DMS114 treated with DMSO at 0.1 percent for 48 hours (cell line): ENCODE measurements around the gene TMPRSS6.

ENCODE experiments used
- DNase-seq: peaks from one replicate; lab custom pipeline; 2025; ENCODE audit not compliant: unreplicated experiment; lab: John Stamatoyannopoulos, UW

TMPRSS6 gene

GRCh38 chr22:37140686-37141323 is 31.3 kb upstream of the TMPRSS6 start:
- DNase-seq: no peak

GRCh38 chr22:37139762-37140161 is 30.2 kb upstream of the TMPRSS6 start:
- DNase-seq: no peak

GRCh38 chr22:37138849-37139561 is 29.5 kb upstream of the TMPRSS6 start:
- no peak for DNase-seq

GRCh38 chr22:37137903-37138665 is 28.6 kb upstream of the TMPRSS6 start:
- DNase-seq: no peak

GRCh38 chr22:37137131-37137530 is 27.6 kb upstream of the TMPRSS6 start:
- no peak for DNase-seq

- no peak for DNase-seq
These were observed 25.5 kb upstream of the TMPRSS6 start for GRCh38 chr22:37135023-37135422.

GRCh38 chr22:37133304-37134018 is 23.9 kb upstream of the TMPRSS6 start:
- DNase-seq: no peak

- DNase-seq: no peak
These were observed 23.3 kb upstream of the TMPRSS6 start for GRCh38 chr22:37132773-37133172.

- no peak for DNase-seq
These were observed 20.4 kb upstream of the TMPRSS6 start for GRCh38 chr22:37129866-37130441.

GRCh38 chr22:37128555-37129281 is 19.2 kb upstream of the TMPRSS6 start:
- no peak for DNase-seq

- DNase-seq: no peak
These were observed 17.9 kb upstream of the TMPRSS6 start for GRCh38 chr22:37127350-37127878.

GRCh38 chr22:37126882-37127281 is 17.4 kb upstream of the TMPRSS6 start:
- DNase-seq: no peak

GRCh38 chr22:37126383-37126782 is 16.9 kb upstream of the TMPRSS6 start:
- no peak for DNase-seq

- DNase-seq: no peak
These were observed 14.1 kb upstream of the TMPRSS6 start for GRCh38 chr22:37123649-37124048.

GRCh38 chr22:37122598-37123180 is 13.2 kb upstream of the TMPRSS6 start:
- no peak for DNase-seq

- DNase-seq: no peak
These were observed 12.5 kb upstream of the TMPRSS6 start for GRCh38 chr22:37121887-37122591.

- no peak for DNase-seq
These were observed 11.2 kb upstream of the TMPRSS6 start for GRCh38 chr22:37120569-37121340.

- no peak for DNase-seq
These were observed 10.4 kb upstream of the TMPRSS6 start for GRCh38 chr22:37119872-37120271.
